ENCODE measurements around the gene MAGIX. TPM values are rescaled to one million over a fixed set of nuclear protein-coding genes. Genes with fewer than 3 reads are reported as not detected.

Gene MAGIX
- 1.7 to 4.5 TPM (median 3.3 TPM) in 5 replicates for total RNA-seq (2022; extraction: Qiagen RNA extraction)

GRCh38 chrX:49162620-49163019 lies at the start of gene MAGIX:
Gene MAGIX, plus strand, starts transcription at chrX:49162758. Its CDS starts 132 bp downstream, at chrX:49162890.

GRCh38 chrX:49171752-49172279 lies 9.3 kb downstream of the MAGIX start, which contains the start of gene PLP2:
Gene PLP2, plus strand, starts transcription at chrX:49171898. Its CDS starts 103 bp downstream, at chrX:49172001.

GRCh38 chrX:49186125-49187027 lies 23.8 kb downstream of the MAGIX start, which contains the start of gene PRICKLE3:
Gene PRICKLE3, minus strand, starts transcription at chrX:49186373. Its CDS starts 76 bp downstream, at chrX:49186297.

DNA sequence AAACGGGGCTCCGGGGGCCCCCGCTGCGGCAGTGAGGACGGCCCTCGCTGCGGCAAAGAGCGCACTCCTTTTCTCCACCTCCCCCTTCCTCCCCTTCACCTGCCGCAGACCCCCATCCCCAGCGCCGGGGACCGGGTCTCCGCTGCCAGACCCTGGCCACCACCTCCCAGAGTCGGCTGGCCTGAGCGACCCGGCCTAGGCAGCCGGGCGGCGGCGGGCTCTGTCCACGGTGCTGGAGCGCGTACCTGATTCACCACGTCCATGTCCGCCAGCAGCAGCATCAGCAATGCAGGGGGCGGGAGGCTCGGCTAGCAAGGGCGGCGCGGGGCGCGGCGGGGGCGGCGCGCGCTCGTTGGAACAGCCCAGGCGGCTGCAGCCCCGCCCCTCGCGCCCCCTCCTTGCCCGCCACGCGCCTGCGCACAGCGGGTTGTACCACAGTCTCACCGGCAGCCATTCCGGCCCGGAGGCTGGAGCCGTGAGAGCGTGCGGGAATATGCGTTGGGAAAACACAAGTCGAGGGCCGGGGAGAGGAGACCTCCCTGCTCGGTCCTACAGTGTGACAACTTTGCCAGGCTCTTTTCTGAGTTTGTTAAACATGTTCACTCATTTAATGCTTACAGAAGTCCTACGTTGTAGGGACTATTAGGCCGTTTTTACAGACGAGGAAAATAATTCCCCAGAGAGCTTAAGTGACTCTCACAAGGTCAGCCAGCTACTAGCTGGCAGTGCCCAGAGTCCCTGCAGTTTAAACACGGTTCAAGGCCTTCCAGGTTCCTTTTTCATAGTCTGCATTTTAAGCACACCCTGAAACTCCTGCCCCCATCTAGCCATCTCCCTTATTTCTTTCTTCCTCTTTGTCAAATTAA lies 37.6 kb downstream of the MAGIX start, which contains the start of gene SYP:
SYP (minus strand) TSS at position 288 of the 866 bp plus-strand sequence; CDS start at position 281, 7 bp downstream.

Other genes with a start within 250 kb of the MAGIX start
- gene PIM2, start 243.7 kb upstream of the MAGIX start, total RNA-seq (2022; extraction: Qiagen RNA extraction), result 10.0 to 10.8 TPM (median 10.1 TPM) in 5 replicates
- 60.0 to 65.8 TPM (median 64.1 TPM) in 5 replicates for gene OTUD5, start 205.2 kb upstream of the MAGIX start, total RNA-seq (2022; extraction: Qiagen RNA extraction)
- gene KCND1, start 190.9 kb upstream of the MAGIX start, total RNA-seq (2022; extraction: Qiagen RNA extraction), result 0.98 to 1.4 TPM (median 1.3 TPM) in 5 replicates
- 18.1 to 23.3 TPM (median 21.3 TPM) in 5 replicates for gene GRIPAP1, start 160.5 kb upstream of the MAGIX start, total RNA-seq (2022; extraction: Qiagen RNA extraction)
- 46.9 to 59.1 TPM (median 58.1 TPM) in 5 replicates for gene TFE3, start 119.4 kb upstream of the MAGIX start, total RNA-seq (2022; extraction: Qiagen RNA extraction)
- gene CCDC120, start 103.8 kb upstream of the MAGIX start, total RNA-seq (2022; extraction: Qiagen RNA extraction), result 2.4 to 4.2 TPM (median 3.7 TPM) in 5 replicates
- gene PRAF2, start 88.8 kb upstream of the MAGIX start, total RNA-seq (2022; extraction: Qiagen RNA extraction), result 38.2 to 45.7 TPM (median 43.2 TPM) in 5 replicates
- gene WDR45, start 82.9 kb upstream of the MAGIX start, total RNA-seq (2022; extraction: Qiagen RNA extraction), result 46.8 to 62.3 TPM (median 60.5 TPM) in 5 replicates
- 22.4 to 27.3 TPM (median 25.1 TPM) in 5 replicates for gene GPKOW, start 39.0 kb upstream of the MAGIX start, total RNA-seq (2022; extraction: Qiagen RNA extraction)
- gene PLP2, start 9.1 kb downstream of the MAGIX start, total RNA-seq (2022; extraction: Qiagen RNA extraction), result 328 to 441 TPM (median 436 TPM) in 5 replicates
- 15.1 to 22.0 TPM (median 20.1 TPM) in 5 replicates for gene PRICKLE3, start 23.6 kb downstream of the MAGIX start, total RNA-seq (2022; extraction: Qiagen RNA extraction)
- gene SYP, start 37.4 kb downstream of the MAGIX start, total RNA-seq (2022; extraction: Qiagen RNA extraction), result 2.6 to 3.5 TPM (median 2.7 TPM) in 5 replicates
- not detected in 5 replicates for gene CACNA1F, start 70.6 kb downstream of the MAGIX start, total RNA-seq (2022; extraction: Qiagen RNA extraction)
- 12.7 to 16.3 TPM (median 15.9 TPM) in 5 replicates for gene CCDC22, start 72.7 kb downstream of the MAGIX start, total RNA-seq (2022; extraction: Qiagen RNA extraction)
- 0.06 to 0.18 TPM (median 0.11 TPM) in 5 replicates for gene FOXP3, start 102.0 kb downstream of the MAGIX start, total RNA-seq (2022; extraction: Qiagen RNA extraction)
- 2.4 to 3.9 TPM (median 3.0 TPM) in 5 replicates for gene PPP1R3F, start 107.0 kb downstream of the MAGIX start, total RNA-seq (2022; extraction: Qiagen RNA extraction)
- gene GAGE10, start 140.9 kb downstream of the MAGIX start, total RNA-seq (2022; extraction: Qiagen RNA extraction), result not detected in 5 replicates
- not detected in 5 replicates for gene GAGE12J, start 159.3 kb downstream of the MAGIX start, total RNA-seq (2022; extraction: Qiagen RNA extraction)
- gene GAGE13, start 168.8 kb downstream of the MAGIX start, total RNA-seq (2022; extraction: Qiagen RNA extraction), result 0.17 TPM in 1 of 5 replicates, not detected in the others

Measured in A549 treated with CORT108297 at 1 μM for 4 hours (cell line).